ENCODE results near the gene RPH3AL. TPM values are rescaled to one million over a fixed set of nuclear protein-coding genes. Genes with fewer than 3 reads are reported as not detected.

Gene RPH3AL
- total and polyA plus RNA-seq, 10 of the 15 experiments (the other 5 are each of a cell fraction or from before 2014, with no cell fraction given): 0.04 to 1.2 (median 0.47) TPM; not detected in 2

GRCh38 chr17:193426-193810, 159.2 kb downstream of the RPH3AL start:
- WGBS (ENCODE audit: insufficient coverage, insufficient replicate concordance, low lambda C conversion rate, missing lambda C conversion rate): 68% methylated on average over 8 of the region's 8 CpGs
- no peak overlapping the region for H3K9ac ChIP-seq (ENCODE audit: control insufficient read depth, insufficient read depth, low read length)
- no peak overlapping the region for H3K27ac ChIP-seq (ENCODE audit: control insufficient read depth, insufficient read depth)
- RAD21 ChIA-PET (ENCODE audit: unreplicated experiment): no interaction called here
- FAIRE-seq (no peak), DNase-seq (ENCODE audit: low read depth, low spot score) (no peak), ATAC-seq (no peak)
- H3K27me3 ChIP-seq (replicated peaks in 1 of 2; ENCODE audit: control insufficient read depth in 2 of 2, insufficient read depth in 2 of 2, low read length in 1 of 2): peaks cover 2 to 4% of the 10 kb centered on the region in 2 experiments; a peak in 2 of 4 replicates
- POLR2A ChIA-PET: no interaction called here
- TF ChIP-seq KLF5 (IDR thresholded peaks at IDR 0.05; ENCODE audit: partially characterized antibody) (no peak), TCF7 (IDR thresholded peaks at IDR 0.05; ENCODE audit: borderline replicate concordance) (no peak)
- H3K36me3 ChIP-seq (ENCODE audit: control insufficient read depth in 2 of 2, insufficient read depth in 2 of 2, low read length in 1 of 2): no peaks in the 10 kb centered on the region
- no peaks in the 10 kb centered on the region; the same call in 1 of the 2 replicates for H4K20me1 ChIP-seq (ENCODE audit: control insufficient read depth, insufficient read depth)
- no TSS peak for BruUV-seq (replicated peaks)
- no peaks in the 10 kb centered on the region; the same call in 2 of the 3 replicates for H3K9me3 ChIP-seq (replicated peaks; ENCODE audit: control insufficient read depth, insufficient read depth, low read length)
- H2AFZ ChIP-seq (ENCODE audit: control insufficient read depth, low read depth, low read length): no peak overlapping the region
- no peaks in the 10 kb centered on the region for H3K79me2 ChIP-seq (ENCODE audit: control insufficient read depth, insufficient read depth, low read length)
- intact Hi-C loops (cut with micrococcal nuclease; ENCODE audit: unreplicated experiment) (no loop called here), in situ Hi-C loops (cut with MboI) (no loop called here)
- SMC1A ChIA-PET (ENCODE audit: uncharacterized antibody, unreplicated experiment): no interaction called here
- no peak overlapping the region for H3K4me2 ChIP-seq (ENCODE audit: control insufficient read depth, insufficient read depth)
- H3K4me1 ChIP-seq (ENCODE audit: control insufficient read depth, insufficient read depth, low read length): no peaks in the 10 kb centered on the region
- CTCF ChIA-PET: no interaction called here
- no peak overlapping the region for H3K4me3 ChIP-seq

DNA sequence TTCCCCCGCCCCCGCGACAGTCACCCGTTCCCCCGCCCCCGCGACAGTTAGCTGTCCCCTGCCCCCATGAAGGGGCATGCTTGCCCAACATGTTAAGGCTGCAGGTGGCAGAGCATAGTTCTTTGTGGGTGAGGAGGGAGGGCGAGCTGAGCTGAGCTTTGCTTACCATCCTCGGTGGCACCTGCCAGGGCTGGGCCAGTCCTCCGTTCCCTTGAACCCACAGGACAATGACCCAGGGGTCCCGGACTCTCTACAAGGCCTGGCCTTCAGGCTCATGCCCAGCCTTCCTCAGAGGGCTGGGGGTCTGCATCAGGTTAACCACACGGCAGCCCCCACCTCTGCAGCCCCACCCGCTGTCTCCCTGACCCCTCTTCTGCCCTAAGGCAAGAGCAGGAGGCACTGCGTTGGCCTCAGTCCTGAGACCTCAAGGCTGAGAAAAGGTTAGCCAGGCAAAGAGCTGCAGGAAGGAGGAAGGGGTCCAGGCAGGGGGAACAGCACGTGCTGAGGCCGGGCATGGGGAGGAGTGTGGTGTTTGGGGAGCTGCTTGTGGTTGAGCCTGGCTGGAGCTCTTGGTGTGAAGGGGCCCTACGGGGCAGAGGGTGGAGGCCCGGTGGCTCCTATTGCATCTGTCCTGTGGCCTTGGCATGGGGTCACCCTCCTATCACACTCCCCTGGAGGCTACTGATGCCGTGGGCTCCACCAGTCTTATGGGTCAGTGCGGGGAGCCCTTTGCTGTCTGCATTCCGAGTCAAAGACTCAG, 159.8 kb downstream of the RPH3AL start:
- Histone ChIP-seq H3K4me2 (ENCODE audit: control insufficient read depth, insufficient read depth) (no peak overlapping the region), H3K9me3 (replicated peaks; ENCODE audit: control insufficient read depth, insufficient read depth, low read length) (no peaks in the 10 kb centered on the region; the same call in 2 of the 3 replicates), H4K20me1 (ENCODE audit: control insufficient read depth, insufficient read depth) (no peaks in the 10 kb centered on the region; the same call in 1 of the 2 replicates), H3K4me1 (ENCODE audit: control insufficient read depth, insufficient read depth, low read length) (no peaks in the 10 kb centered on the region), H3K79me2 (ENCODE audit: control insufficient read depth, insufficient read depth, low read length) (no peaks in the 10 kb centered on the region), H3K36me3 (ENCODE audit: control insufficient read depth in 2 of 2, insufficient read depth in 2 of 2, low read length in 1 of 2) (no peaks in the 10 kb centered on the region), H3K27ac (ENCODE audit: control insufficient read depth, insufficient read depth) (no peak overlapping the region), H2AFZ (ENCODE audit: control insufficient read depth, low read depth, low read length) (no peak overlapping the region), H3K4me3 (no peak overlapping the region), H3K27me3 (replicated peaks in 1 of 2; ENCODE audit: control insufficient read depth in 2 of 2, insufficient read depth in 2 of 2, low read length in 1 of 2) (no peaks in the 10 kb centered on the region; a peak in 1 of 4 replicates), H3K9ac (ENCODE audit: control insufficient read depth, insufficient read depth, low read length) (no peak overlapping the region)
- ChIA-PET SMC1A (ENCODE audit: uncharacterized antibody, unreplicated experiment) (no interaction called here), POLR2A (no interaction called here), RAD21 (ENCODE audit: unreplicated experiment) (no interaction called here), CTCF (no interaction called here)
- BruUV-seq (replicated peaks): no TSS peak
- in situ Hi-C loops (cut with MboI) (no loop called here), intact Hi-C loops (cut with micrococcal nuclease; ENCODE audit: unreplicated experiment) (no loop called here)
- ATAC-seq (no peak), DNase-seq (ENCODE audit: low read depth, low spot score) (no peak), FAIRE-seq (no peak)
- WGBS (ENCODE audit: insufficient coverage, insufficient replicate concordance, low lambda C conversion rate, missing lambda C conversion rate): 65% methylated on average over 14 of the region's 21 CpGs
- TF ChIP-seq CEBPB (IDR thresholded peaks at IDR 0.05; ENCODE audit: borderline replicate concordance in 1 of 2, low read depth in 2 of 2, low read length in 2 of 2): no peak
- TF ChIP-seq IKZF2 (IDR thresholded peaks at IDR 0.05): no peak
- TF ChIP-seq, protein P1, sequence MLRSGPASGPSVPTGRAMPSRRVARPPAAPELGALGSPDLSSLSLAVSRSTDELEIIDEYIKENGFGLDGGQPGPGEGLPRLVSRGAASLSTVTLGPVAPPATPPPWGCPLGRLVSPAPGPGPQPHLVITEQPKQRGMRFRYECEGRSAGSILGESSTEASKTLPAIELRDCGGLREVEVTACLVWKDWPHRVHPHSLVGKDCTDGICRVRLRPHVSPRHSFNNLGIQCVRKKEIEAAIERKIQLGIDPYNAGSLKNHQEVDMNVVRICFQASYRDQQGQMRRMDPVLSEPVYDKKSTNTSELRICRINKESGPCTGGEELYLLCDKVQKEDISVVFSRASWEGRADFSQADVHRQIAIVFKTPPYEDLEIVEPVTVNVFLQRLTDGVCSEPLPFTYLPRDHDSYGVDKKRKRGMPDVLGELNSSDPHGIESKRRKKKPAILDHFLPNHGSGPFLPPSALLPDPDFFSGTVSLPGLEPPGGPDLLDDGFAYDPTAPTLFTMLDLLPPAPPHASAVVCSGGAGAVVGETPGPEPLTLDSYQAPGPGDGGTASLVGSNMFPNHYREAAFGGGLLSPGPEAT (IDR thresholded peaks at IDR 0.05; ENCODE audit: low read depth): no peak
- no peak for TF ChIP-seq SMARCA5 (IDR thresholded peaks at IDR 0.05)
- TF ChIP-seq MTA2 (IDR thresholded peaks at IDR 0.05; ENCODE audit: low read depth): no peak
- TF ChIP-seq ATF7 (IDR thresholded peaks at IDR 0.05; ENCODE audit: low read depth): no peak
- no peak for TF ChIP-seq CTCF (IDR thresholded peaks at IDR 0.05 in 2 of 3, conservative IDR thresholded peaks at IDR 0.05 in 1 of 3; ENCODE audit: control insufficient read depth in 2 of 3, extremely low read depth in 1 of 3, insufficient read depth in 1 of 3, low read depth in 3 of 3, low read length in 3 of 3)
